Muscle of back (tissue), 11 donors: ENCODE measurements around the gene COL5A1. TPM values are rescaled to one million over a fixed set of nuclear protein-coding genes. Genes with fewer than 3 reads are reported as not detected.

Experiments used
- DNase-seq, 3 donors: peaks; one replicate each; pipeline versions ENCODE4 v3.0.0 to v3.0.0-alpha.2; 2013
- polyA plus RNA-seq, 10 donors: library from polyadenylated mRNA; unstranded; fragments of 120-200 nt; gene quantifications; one replicate each; pipeline ENCODE4 v1.2.1, GENCODE V29; 2013; ENCODE audit not compliant: insufficient read length in 10 of 10

COL5A1 gene
- polyA plus RNA-seq, 10 donors, result 413 to 997 (median 534) TPM

GRCh38 chr9:134605351-134605965, 36.1 kb upstream of the COL5A1 start:
- no peak for DNase-seq

DNA sequence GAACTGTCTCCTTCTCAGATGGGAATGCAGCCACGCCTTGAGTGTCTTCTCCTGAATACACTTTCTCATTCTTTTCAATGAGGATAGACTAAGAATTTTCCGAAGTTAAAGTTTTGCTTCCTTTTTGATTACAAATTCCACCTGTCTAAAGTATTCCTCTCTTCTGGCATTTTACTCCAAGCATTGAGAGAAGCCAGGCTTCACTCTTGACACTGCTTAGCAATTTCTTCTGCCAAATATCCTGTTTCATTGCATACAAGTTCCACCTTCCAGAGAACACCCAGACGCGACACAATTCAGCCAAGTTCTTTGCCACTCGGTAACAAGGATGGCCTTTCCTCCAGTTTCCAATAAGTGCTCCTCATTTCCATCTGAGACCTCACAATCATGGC, 35.6 kb upstream of the COL5A1 start:
- DNase-seq, result peak in 1 of 3 donors; percentile 11

DNA sequence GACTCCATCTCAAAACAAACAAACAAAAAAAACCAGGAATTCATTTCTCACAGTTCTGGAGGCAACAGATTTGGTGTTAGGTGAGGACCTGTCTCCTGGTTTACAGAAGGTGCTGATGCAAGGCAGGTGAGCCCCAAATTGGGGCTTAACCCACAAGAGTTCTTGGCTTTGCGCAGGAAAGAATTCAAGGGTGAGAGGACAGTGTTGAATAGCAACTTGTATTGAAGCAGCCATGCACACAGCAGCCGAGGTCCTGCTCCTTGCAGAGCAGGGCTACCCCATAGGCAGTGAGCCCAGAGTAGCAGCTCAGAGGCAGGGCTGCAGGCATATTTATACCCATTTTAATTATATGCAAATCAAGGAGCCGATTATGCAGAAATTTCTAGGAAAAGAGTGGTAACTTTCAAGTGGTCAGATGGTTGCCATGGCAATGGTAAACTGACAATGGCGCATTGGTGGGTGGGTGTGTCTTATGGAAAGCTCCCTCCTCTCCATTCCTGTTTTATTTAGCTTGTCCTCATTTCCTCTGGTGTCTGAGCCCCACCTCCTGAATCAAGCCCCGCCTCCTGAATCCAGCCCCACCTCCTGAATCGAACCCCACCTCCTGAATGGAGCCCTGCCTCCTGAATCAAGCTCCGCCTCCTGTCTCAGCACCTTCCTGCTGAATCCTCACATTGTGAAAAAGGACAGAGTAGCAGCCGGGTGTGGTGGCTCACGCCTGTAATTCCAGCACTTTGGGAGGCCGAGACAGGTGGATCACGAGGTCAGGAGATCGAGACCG, 34.5 kb upstream of the COL5A1 start:
- DNase-seq, result peak in 1 of 3 donors; percentile 6

GRCh38 chr9:134607971-134608370, 33.6 kb upstream of the COL5A1 start:
- DNase-seq, result peak in 1 of 3 donors; percentile 16

- DNase-seq, result no peak
Measured at GRCh38 chr9:134611046-134611445, 30.6 kb upstream of the COL5A1 start.

- no peak for DNase-seq
Measured at GRCh38 chr9:134612309-134612708, 29.3 kb upstream of the COL5A1 start.

GRCh38 chr9:134612715-134613114, 28.9 kb upstream of the COL5A1 start:
- DNase-seq, result no peak

DNA sequence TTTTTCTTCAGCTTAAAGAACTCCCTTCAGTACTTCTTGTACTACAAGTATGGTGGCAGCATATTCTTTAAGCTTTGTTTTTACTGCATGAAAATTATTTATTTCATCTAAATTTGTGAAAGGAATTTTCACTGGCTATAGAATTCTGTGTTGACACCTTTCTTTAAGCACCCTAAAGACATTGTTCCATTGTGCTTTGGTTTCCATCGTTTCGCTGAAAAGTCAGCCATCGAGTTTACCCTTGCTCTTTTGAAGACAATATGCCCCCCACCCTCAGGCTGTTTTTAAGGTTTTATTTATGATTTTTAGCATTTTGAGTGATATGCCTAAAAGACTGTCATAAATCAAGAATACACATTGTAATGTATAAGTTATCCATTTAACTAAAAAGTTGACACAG, 27.3 kb upstream of the COL5A1 start:
- no peak for DNase-seq

DNA sequence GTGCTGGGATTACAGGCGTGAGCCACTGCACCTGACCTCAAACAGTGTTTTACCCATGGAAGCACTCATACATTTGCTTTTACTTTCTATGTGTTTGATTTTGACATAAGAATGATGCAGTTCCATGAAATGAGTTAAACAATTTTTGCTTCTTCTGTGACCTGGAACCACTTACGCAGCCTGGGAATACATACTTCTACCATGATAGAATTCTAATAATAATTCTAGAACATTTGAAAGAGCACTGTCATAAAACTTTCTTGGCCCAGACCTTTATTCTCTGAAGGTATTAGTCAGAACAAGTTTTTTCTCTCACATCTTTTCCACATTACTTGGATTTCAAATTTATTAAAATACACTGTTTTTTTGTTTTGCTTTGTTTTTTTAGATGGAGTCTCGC, 25.3 kb upstream of the COL5A1 start:
- DNase-seq, result peak in 1 of 3 donors; percentile 55

DNA sequence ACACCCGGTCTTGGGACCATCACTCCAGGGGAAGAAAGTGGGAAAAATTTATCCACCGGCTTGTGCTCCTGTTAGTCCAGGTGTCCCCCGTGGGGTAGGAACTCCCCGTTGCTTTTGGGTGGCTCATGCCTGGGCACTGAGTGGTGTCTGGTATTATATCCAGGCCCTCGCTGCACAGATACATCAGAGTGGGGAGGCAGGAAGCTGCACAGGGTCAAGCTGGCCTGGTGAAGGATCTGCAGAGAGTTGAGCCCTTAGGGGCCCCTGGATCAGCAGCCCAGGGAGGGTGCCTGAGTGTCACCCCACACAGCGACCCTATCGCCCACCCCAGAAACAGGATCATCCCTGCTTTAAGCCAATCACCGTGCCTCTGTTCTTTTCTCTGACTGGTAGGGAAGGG, 24.4 kb upstream of the COL5A1 start:
- DNase-seq, result no peak

GRCh38 chr9:134617836-134618162, 23.8 kb upstream of the COL5A1 start:
- DNase-seq, result no peak

DNA sequence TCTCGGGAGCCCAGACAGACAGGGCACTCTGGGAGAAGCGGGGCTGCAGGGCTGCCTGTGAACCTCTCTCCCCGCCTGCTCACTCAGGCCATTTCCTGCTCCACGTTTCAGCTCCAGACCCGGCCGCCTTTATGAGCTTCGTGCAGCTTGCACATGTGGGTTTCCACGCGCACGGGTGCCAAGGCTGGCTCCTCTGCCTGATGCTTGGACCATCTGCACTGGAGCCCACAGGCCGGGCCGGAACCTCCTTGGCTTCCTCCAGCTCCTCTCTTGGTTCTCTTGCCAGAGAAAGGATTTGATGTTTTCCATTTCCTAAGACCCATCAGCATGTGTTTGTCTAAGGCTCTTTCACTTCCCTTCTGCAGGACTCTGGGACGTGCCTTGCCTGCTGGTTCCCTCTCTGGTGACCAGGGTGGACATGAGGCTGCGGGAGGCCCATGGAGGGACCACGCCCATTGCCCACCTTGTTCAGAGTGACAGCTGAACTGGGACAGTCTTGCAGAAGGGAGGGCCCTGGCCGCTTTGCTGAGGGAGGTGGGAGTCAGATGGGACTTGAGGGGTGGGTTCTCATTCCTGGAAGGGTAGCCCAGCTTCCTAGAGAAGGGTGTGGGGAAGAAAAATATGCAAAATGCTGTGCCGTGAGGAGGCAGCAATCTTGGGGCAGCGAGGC, 23.3 kb upstream of the COL5A1 start:
- DNase-seq, result peak in 2 of 3 donors; percentile 68 to 88

- no peak for DNase-seq
Measured at GRCh38 chr9:134618833-134619447, 22.7 kb upstream of the COL5A1 start.

- no peak for DNase-seq
Measured at GRCh38 chr9:134619448-134619982, 22.1 kb upstream of the COL5A1 start.

DNA sequence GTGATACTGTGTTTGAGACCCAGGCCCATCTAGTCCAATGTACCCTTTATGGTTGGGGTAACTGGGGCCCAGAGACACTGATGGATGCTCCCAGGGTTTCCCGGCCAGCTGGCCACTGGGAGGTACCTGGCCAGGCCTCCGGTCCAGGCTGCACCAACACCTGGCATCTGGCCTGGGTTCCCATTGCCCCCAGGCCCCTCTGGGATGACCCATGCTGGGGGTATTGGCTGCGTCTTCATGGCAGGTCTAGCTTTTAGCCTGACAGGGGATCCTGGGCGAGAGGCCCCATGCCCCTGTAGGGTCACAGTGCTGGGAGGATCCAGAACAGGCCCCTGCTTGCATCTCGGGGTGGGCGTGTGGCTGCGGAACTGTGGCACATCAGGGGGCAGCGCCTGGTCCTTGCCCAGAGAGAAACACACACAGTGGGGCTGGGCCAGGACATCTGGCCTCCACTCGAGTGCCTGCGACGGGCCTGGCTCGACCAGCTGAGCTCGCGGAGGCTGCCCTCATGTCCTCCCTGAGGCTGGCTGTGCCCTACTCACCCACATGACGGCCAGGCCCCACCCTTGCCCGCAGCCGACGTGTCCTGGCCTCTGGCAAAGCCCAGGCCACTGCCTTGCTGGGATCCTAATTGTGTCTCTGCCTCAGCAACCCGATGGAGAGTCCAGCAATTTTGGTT, 21.5 kb upstream of the COL5A1 start:
- peak in 1 of 3 donors; percentile 5 for DNase-seq

- DNase-seq, result no peak
Measured at GRCh38 chr9:134620751-134621557, 20.6 kb upstream of the COL5A1 start.

- no peak for DNase-seq
Measured at GRCh38 chr9:134621558-134622110, 20.0 kb upstream of the COL5A1 start.

DNA sequence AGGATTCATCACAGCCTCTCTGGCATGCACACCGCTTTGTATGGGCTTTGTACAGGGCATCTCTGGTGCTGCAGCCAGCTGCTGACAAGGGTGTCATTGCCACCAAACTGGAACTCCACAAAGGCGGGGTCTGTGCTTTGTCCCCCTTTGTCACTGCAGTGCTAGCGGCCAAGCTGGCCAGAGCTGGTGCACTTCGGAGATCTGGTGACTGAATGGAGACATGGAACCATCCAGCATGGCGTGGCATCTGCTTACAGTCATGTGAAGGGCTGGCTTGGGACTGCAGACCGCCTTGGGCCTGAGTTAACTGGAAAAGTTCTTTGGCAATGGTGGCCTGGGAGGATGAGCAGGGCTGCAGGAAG, 18.7 kb upstream of the COL5A1 start:
- DNase-seq, result no peak

- DNase-seq, result peak in 2 of 3 donors; percentile 62 to 75
Measured at GRCh38 chr9:134623258-134624066, 18.1 kb upstream of the COL5A1 start.

GRCh38 chr9:134624137-134624591, 17.4 kb upstream of the COL5A1 start:
- DNase-seq, result no peak
